Right forelimb (tissue), 1 donor: ENCODE data around the gene BNC2.

Experiments
- DNase-seq: peaks from one replicate; pipeline ENCODE4 v3.0.0-alpha.2; 2018

The BNC2 gene

DNA sequence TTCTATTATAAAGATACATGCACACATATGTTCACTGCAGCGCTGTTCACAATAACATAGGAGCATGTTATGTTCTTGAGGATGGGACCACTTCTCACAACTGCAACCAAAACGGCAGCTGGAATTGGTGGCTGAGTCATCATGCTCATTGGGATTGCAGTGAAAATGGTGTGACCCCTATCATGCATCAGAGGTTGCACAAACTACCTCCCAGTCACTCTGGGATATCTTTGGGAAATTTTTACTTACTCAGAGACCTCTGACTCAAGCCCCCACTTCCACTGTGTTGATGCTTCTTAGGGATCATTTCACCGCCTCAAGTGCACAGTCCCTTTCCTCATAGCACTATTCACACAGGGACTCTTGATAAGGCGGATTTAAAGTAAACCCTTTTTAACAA lies 474.1 kb downstream of the BNC2 start:
- no peak for DNase-seq

- no peak for DNase-seq
Measured at GRCh38 chr9:16391369-16391768, 479.1 kb downstream of the BNC2 start.

GRCh38 chr9:16387382-16387781 lies 483.1 kb downstream of the BNC2 start:
- DNase-seq: no peak

GRCh38 chr9:16386827-16387077 lies 483.7 kb downstream of the BNC2 start:
- DNase-seq: no peak

DNA sequence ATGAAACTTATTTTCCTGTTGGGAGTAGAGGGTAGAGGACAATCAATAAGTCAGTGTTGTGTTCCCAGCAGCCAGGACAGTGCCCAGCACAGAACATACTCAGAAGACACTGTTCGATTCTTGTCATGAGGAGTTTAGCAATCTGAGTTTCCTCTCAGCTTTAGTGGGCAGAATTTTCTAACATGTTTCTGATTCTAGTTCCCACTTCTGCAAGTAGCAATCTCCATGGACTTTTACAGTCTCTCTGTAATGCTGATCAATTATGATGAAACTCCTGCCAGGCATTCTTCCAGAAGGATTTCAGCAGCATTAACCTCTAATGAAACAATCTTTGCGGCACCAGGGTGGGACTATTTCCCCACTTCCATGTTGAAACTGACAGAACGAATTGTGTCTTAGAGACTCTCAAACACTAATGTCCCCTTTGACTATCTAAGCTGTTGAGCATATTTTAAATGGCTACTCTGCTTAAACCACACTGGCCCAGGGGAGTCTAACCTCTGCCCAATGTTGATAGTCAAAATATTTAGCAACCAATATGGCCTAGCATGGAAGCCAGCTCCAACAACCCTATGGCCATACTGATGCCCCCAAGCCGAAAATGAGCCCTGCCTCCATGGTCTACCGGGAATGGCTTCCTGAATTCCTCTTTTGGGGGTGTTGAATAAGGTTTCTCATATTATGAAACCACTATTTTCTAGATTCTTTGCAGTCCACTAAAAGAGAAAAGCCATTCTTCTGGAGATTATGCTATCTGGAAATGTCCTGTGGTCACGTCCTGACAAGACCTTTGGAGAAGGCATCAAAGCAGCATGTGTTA lies 484.3 kb downstream of the BNC2 start:
- no peak for DNase-seq

DNA sequence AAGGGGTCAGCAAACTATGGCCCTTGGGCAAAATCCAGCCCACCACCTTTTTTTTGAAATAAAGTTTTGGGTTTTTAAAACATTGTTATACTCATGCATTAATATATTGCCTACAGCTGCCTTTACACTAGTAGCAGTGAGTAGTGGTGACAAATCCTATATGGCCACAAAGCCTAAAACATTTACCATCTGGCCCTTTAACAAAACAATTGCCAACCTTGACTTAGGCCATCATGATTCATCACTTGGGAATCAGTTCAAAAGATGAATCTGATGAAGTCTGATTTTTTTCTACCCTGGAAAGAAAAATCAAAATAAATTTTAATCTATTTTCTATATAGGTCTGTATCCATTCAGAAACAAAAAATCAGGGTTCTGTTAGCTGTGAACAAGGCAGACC lies 484.9 kb downstream of the BNC2 start:
- DNase-seq: no peak

- DNase-seq: no peak
Measured at GRCh38 chr9:16384993-16385392, 485.5 kb downstream of the BNC2 start.

GRCh38 chr9:16377311-16377710 lies 493.2 kb downstream of the BNC2 start:
- no peak for DNase-seq

GRCh38 chr9:16371306-16371705 lies 499.2 kb downstream of the BNC2 start:
- DNase-seq: no peak

- no peak for DNase-seq
Measured at GRCh38 chr9:16370647-16371046, 499.8 kb downstream of the BNC2 start.

GRCh38 chr9:16369427-16369826 lies 501.0 kb downstream of the BNC2 start:
- no peak for DNase-seq

DNA sequence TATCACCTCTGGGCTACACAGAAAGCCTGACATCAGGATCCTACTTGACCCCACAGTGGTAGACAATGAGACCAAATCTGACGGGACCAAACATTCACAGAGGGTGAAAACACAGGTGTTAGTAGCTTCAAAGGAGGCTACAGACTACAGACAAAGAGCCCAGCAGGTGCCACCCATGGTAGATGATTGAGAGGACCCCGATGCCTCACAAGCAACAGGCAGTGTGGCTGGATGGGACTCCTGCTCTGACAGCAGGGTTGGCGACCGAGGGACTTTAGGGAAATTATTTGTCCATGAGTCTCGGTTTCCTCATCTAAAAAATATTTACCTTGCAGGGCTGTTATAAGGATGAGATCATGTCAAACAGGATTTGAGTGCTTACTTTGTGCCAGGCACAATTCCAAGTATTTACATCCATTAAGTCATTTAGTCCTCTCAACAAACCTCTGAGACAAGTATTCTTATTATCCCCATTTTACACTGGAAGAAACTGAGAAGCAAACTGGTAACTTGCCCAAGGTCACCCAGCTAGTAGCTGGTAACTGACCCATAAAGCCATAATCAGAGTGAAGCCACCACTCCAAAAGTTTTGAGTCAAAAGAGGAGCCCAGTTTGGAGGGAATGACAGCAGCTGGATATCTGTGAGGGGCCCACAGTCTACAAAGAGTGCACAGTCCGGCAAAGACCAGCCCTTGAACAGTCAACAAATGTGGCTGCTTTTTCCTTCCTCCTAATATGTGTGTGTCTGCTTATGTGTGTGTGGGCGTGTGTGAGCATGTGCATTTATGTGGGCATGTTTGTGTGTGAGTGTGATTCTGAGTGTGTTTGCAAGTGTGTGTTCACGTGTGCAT lies 502.0 kb downstream of the BNC2 start:
- DNase-seq: peak; percentile 6

DNA sequence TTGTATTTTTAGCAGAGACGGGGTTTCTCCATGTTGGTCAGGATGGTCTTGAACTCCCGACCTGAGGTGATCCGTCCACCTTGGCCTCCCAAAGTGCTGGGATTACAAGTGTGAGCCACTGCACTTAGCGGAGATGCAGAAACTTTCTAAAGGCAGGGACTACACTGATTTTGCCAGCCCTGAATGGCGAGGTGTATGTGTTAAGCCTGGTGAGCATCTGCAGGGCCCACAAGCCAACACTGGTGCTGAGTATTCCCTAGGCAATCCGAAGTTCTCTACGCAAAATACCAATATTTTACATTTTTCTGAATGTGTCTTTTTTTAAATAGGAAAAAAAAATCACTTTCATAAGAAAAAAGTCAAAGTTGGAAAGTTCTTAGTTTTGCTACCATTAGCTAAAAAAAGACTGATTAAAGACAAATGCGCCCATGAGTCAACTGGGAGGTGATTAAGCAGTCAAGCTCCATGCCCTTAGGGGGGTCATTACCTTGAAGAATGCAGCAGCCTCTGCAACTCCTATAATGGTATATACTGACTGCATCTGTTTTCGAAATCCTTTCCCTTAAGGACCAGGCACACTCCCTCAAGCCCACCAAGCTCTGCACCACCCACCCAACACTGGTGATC lies 502.8 kb downstream of the BNC2 start:
- DNase-seq: no peak

GRCh38 chr9:16364347-16364746 lies 506.1 kb downstream of the BNC2 start:
- DNase-seq: no peak

- DNase-seq: no peak
Measured at GRCh38 chr9:16363916-16364315, 506.6 kb downstream of the BNC2 start.

GRCh38 chr9:16363073-16363781 lies 507.2 kb downstream of the BNC2 start:
- no peak for DNase-seq

GRCh38 chr9:16361939-16362338 lies 508.5 kb downstream of the BNC2 start:
- DNase-seq: no peak

- no peak for DNase-seq
Measured at GRCh38 chr9:16361118-16361517, 509.4 kb downstream of the BNC2 start.

DNA sequence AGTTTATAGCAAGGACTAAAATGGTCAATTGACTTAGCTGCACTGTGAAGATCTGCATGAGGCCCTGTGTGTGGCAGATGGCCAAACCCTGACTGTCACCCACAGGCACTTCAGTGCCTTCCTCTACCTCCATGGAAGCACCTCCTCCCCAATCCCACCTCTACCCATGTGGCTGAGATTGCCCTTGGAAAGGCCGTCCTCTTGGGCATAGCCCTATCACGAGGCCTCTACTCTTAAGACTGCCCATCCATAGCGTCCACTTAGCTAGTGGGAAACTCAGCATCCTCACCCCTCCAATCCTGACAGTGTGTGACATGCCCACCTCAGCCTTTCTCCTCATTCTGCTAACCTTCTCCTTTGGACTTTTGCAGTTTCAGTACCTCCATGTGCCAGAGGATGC lies 510.2 kb downstream of the BNC2 start:
- DNase-seq: no peak
